ENCODE results near the gene MYO9A. TPM values are rescaled to one million over a fixed set of nuclear protein-coding genes. Genes with fewer than 3 reads are reported as not detected.
A peak's percentile ranks its signal among the peaks of the same experiment; 100 is the strongest.

MYO9A gene
- total RNA-seq, 1 donor = 59.0 TPM

GRCh38 chr15:71820127-71820526 lies 297.8 kb downstream of the MYO9A start:
- Histone ChIP-seq H3K9me3 (ENCODE audit: low read depth, low read length) (peaks cover 21% of the 10 kb centered on the region), H4K20me1 (ENCODE audit: insufficient read depth, low read length) (no peaks in the 10 kb centered on the region), H3K27me3 (ENCODE audit: insufficient read depth, low read length) (no peaks in the 10 kb centered on the region), H3K36me3 (ENCODE audit: insufficient read depth, low read length) (peaks cover 26% of the 10 kb centered on the region), H3K4me1 (ENCODE audit: insufficient read depth, low read length) (no peaks in the 10 kb centered on the region), H2AFZ (ENCODE audit: low read length) (no peak overlapping the region), H3K79me2 (ENCODE audit: insufficient read depth, low read length) (no peaks in the 10 kb centered on the region), H3K4me2 (ENCODE audit: insufficient read depth, low read length) (no peak overlapping the region), H3K4me3 (ENCODE audit: insufficient read depth, low read length) (no peak overlapping the region), H3K27ac (ENCODE audit: low read depth, low read length) (no peak overlapping the region)
- TF ChIP-seq CTCF (IDR thresholded peaks at IDR 0.05; ENCODE audit: extremely low read depth, low read depth, low read length) = no peak
- no peak for DNase-seq (ENCODE audit: insufficient read length, low spot score, missing footprints)

- TF ChIP-seq CTCF (IDR thresholded peaks at IDR 0.05; ENCODE audit: extremely low read depth, low read depth, low read length) = no peak
- H3K9me3 ChIP-seq (ENCODE audit: low read depth, low read length) = peaks cover 15% of the 10 kb centered on the region
- no peak overlapping the region for H3K4me2 ChIP-seq (ENCODE audit: insufficient read depth, low read length)
- H3K36me3 ChIP-seq (ENCODE audit: insufficient read depth, low read length) = peaks cover 9% of the 10 kb centered on the region
- no peaks in the 10 kb centered on the region for H3K79me2 ChIP-seq (ENCODE audit: insufficient read depth, low read length)
- H3K4me1 ChIP-seq (ENCODE audit: insufficient read depth, low read length) = no peaks in the 10 kb centered on the region
- no peak overlapping the region for H3K27ac ChIP-seq (ENCODE audit: low read depth, low read length)
- H2AFZ ChIP-seq (ENCODE audit: low read length) = no peak overlapping the region
- H3K4me3 ChIP-seq (ENCODE audit: insufficient read depth, low read length) = no peak overlapping the region
- DNase-seq (ENCODE audit: insufficient read length, low spot score, missing footprints) = no peak
- H4K20me1 ChIP-seq (ENCODE audit: insufficient read depth, low read length) = no peaks in the 10 kb centered on the region
- no peaks in the 10 kb centered on the region for H3K27me3 ChIP-seq (ENCODE audit: insufficient read depth, low read length)
Measured at GRCh38 chr15:71817351-71817750, 300.6 kb downstream of the MYO9A start.

- H3K79me2 ChIP-seq (ENCODE audit: insufficient read depth, low read length) = no peaks in the 10 kb centered on the region
- H3K4me3 ChIP-seq (ENCODE audit: insufficient read depth, low read length) = no peak overlapping the region
- DNase-seq (ENCODE audit: insufficient read length, low spot score, missing footprints) = peak; percentile 54
- H3K27ac ChIP-seq (ENCODE audit: low read depth, low read length) = no peak overlapping the region
- H3K4me1 ChIP-seq (ENCODE audit: insufficient read depth, low read length) = no peaks in the 10 kb centered on the region
- no peaks in the 10 kb centered on the region for H4K20me1 ChIP-seq (ENCODE audit: insufficient read depth, low read length)
- peaks cover 4% of the 10 kb centered on the region for H3K9me3 ChIP-seq (ENCODE audit: low read depth, low read length)
- H3K4me2 ChIP-seq (ENCODE audit: insufficient read depth, low read length) = no peak overlapping the region
- H3K36me3 ChIP-seq (ENCODE audit: insufficient read depth, low read length) = no peaks in the 10 kb centered on the region
- TF ChIP-seq CTCF (IDR thresholded peaks at IDR 0.05; ENCODE audit: extremely low read depth, low read depth, low read length) = no peak
- no peaks in the 10 kb centered on the region for H3K27me3 ChIP-seq (ENCODE audit: insufficient read depth, low read length)
- no peak overlapping the region for H2AFZ ChIP-seq (ENCODE audit: low read length)
Measured at GRCh38 chr15:71815301-71815700, 302.6 kb downstream of the MYO9A start.

GRCh38 chr15:71813723-71814470 lies 304.1 kb downstream of the MYO9A start:
- no peaks in the 10 kb centered on the region for H3K36me3 ChIP-seq (ENCODE audit: insufficient read depth, low read length)
- TF ChIP-seq CTCF (IDR thresholded peaks at IDR 0.05; ENCODE audit: extremely low read depth, low read depth, low read length) = no peak
- H3K27ac ChIP-seq (ENCODE audit: low read depth, low read length) = no peak overlapping the region
- no peaks in the 10 kb centered on the region for H3K4me1 ChIP-seq (ENCODE audit: insufficient read depth, low read length)
- DNase-seq (ENCODE audit: insufficient read length, low spot score, missing footprints) = peak; percentile 63
- no peak overlapping the region for H2AFZ ChIP-seq (ENCODE audit: low read length)
- H4K20me1 ChIP-seq (ENCODE audit: insufficient read depth, low read length) = no peaks in the 10 kb centered on the region
- H3K9me3 ChIP-seq (ENCODE audit: low read depth, low read length) = no peaks in the 10 kb centered on the region
- no peaks in the 10 kb centered on the region for H3K79me2 ChIP-seq (ENCODE audit: insufficient read depth, low read length)
- no peak overlapping the region for H3K4me2 ChIP-seq (ENCODE audit: insufficient read depth, low read length)
- H3K4me3 ChIP-seq (ENCODE audit: insufficient read depth, low read length) = no peak overlapping the region
- H3K27me3 ChIP-seq (ENCODE audit: insufficient read depth, low read length) = no peaks in the 10 kb centered on the region
